SK-N-MC (cell line): ENCODE measurements around the gene MMADHC.

ENCODE experiments used
- EZH2 ChIP-seq: fragments of 200-600 bp; sonication (generic); IDR thresholded peaks from one replicate; pipeline ENCODE4 v1.6.1; 2017; ENCODE audit warnings: antibody characterized with exemption
- FOXP2 ChIP-seq: optimal IDR thresholded peaks from 2 replicates; pipeline ENCODE3; 2011; ENCODE audit warnings: mild to moderate bottlenecking, moderate library complexity; ENCODE audit not compliant: insufficient read depth; ENCODE audit errors: extremely low read length, control extremely low read depth
- POLR2AphosphoS5 ChIP-seq: IDR thresholded peaks from 2 replicates; pipeline ENCODE4 v1.6.1; 2012; ENCODE audit warnings: mild to moderate bottlenecking, low read depth, low read length, borderline replicate concordance

GRCh38 chr2:149606251-149606811, 18.8 kb upstream of the MMADHC start:
- TF ChIP-seq POLR2AphosphoS5: no peak
- TF ChIP-seq EZH2: no peak
- no peak for TF ChIP-seq FOXP2
